GM06990 (cell line): ENCODE results near the gene SRMS.

Experiments used
- DNase-seq: peaks from one replicate; pipeline ENCODE4 v3.0.0-alpha.2; 2011; ENCODE audit not compliant: insufficient read length; ENCODE audit errors: extremely low read depth
- H3K27me3 ChIP-seq: replicated peaks from 2 replicates; pipeline ENCODE4 v1.6.0; 2011; ENCODE audit warnings: low read length; ENCODE audit not compliant: control insufficient read depth, insufficient read depth
- H3K36me3 ChIP-seq: 2 replicates; pipeline ENCODE4 v1.5.1; 2011; ENCODE audit warnings: low read length; ENCODE audit not compliant: control insufficient read depth, insufficient read depth
- H3K4me3 ChIP-seq: replicated peaks from 2 replicates; pipeline ENCODE4 v1.5.1; 2011; ENCODE audit warnings: low read depth, mild to moderate bottlenecking, control low read depth, low read length
- TF ChIP-seq, protein P1 (sequence below): IDR thresholded peaks from 2 replicates; pipeline ENCODE4 v1.5.1; 2011; ENCODE audit warnings: low read length, control low read depth, mild to moderate bottlenecking, inconsistent platforms; ENCODE audit not compliant: insufficient read depth, poor library complexity, severe bottlenecking

The SRMS gene

DNA sequence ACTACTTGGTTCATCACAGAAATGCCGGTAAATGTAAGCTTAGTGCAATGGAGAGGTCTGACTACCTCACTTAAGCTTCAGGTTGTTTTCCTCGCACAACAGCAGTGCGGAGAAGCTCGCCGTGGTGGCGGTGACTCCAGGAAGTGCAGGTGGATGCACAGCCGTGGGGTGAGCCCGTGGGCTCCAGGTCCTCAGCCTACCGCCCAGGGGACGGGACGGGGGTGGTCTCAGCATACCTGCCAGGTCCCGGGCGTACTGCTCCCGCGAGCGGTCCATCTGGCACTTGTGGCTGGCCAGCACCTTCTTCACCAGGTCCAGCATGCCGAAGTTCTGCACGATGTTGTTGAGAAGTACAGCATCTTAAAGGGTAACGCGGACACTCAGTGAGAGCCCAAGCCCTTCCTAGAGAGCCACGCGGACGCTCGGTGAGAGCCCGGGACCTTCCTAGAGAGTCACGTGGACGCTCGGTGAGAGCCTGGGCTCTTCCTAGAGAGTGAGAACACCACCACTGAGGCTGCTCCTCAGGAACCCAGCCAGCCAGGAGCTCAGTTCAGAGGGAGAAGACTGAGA is 44.3 kb upstream of the SRMS start:
- TF ChIP-seq, protein P1, sequence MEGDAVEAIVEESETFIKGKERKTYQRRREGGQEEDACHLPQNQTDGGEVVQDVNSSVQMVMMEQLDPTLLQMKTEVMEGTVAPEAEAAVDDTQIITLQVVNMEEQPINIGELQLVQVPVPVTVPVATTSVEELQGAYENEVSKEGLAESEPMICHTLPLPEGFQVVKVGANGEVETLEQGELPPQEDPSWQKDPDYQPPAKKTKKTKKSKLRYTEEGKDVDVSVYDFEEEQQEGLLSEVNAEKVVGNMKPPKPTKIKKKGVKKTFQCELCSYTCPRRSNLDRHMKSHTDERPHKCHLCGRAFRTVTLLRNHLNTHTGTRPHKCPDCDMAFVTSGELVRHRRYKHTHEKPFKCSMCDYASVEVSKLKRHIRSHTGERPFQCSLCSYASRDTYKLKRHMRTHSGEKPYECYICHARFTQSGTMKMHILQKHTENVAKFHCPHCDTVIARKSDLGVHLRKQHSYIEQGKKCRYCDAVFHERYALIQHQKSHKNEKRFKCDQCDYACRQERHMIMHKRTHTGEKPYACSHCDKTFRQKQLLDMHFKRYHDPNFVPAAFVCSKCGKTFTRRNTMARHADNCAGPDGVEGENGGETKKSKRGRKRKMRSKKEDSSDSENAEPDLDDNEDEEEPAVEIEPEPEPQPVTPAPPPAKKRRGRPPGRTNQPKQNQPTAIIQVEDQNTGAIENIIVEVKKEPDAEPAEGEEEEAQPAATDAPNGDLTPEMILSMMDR = no peak
- peaks cover 13% of the 10 kb centered on the region for H3K36me3 ChIP-seq

GRCh38 chr20:63591147-63591533 is 43.6 kb upstream of the SRMS start:
- TF ChIP-seq, protein P1 = no peak
- Histone ChIP-seq H3K4me3 (no peak overlapping the region), H3K27me3 (no peaks in the 10 kb centered on the region), H3K36me3 (peaks cover 10% of the 10 kb centered on the region)
- no peak for DNase-seq

More for the DNA sequence above, 44.3 kb upstream of the SRMS start:
- Histone ChIP-seq H3K27me3 (no peaks in the 10 kb centered on the region), H3K4me3 (no peak overlapping the region)
- no peak for DNase-seq

DNA sequence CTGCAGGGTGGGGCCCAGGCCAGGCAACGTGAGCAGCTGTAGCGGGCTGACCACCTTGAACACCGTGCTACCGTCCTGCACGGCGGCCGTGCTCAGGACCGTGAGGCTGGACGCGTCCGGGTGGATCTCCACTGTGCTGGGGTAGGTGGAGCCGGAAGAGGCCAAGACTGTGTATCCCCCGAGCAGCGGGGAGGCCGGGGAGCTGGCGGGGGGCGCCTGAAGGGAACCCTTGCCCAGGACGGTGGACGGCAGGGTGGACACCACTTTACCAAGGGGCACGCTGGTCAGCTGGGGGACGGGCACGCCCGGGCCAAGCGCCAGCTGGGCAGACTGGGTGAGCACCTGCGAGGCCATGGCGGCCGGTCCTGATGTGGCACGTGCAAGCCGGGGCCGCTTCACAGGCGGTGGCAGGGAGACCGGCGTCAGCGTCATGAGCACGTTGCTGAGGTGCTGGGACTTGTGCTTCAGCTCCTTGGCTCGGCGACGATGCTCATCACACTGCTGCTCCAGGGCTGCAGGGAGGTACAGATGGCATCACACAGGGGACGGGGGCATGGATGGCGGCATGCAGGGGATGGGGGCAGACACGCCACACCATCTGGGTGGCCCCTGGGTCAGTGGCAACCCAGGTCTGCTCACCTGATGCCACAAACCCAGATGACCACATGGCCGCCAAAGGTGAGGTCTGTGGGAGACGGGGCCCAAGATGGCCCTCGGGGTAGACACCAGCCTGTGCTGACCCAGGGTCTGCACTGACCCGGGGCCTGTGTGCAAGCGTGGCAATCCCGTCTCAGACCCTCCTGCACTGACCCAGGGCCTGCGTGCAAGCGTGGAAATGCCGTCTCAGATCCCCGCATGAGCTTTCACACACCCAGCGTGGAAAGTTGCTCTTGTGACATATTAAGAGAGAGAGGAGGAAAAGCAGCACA is 42.9 kb upstream of the SRMS start:
- Histone ChIP-seq H3K36me3 (peaks cover 10% of the 10 kb centered on the region), H3K27me3 (no peaks in the 10 kb centered on the region), H3K4me3 (no peak overlapping the region)
- DNase-seq = no peak
- TF ChIP-seq, protein P1 = no peak

GRCh38 chr20:63589261-63590217 is 42.0 kb upstream of the SRMS start:
- no peak for DNase-seq
- no peaks in the 10 kb centered on the region for H3K27me3 ChIP-seq
- no peak overlapping the region for H3K4me3 ChIP-seq
- H3K36me3 ChIP-seq = peaks cover 10% of the 10 kb centered on the region
- TF ChIP-seq, protein P1 = no peak

- Histone ChIP-seq H3K4me3 (no peak overlapping the region), H3K36me3 (peaks cover 10% of the 10 kb centered on the region), H3K27me3 (no peaks in the 10 kb centered on the region)
- TF ChIP-seq, protein P1 = no peak
- DNase-seq = no peak
Observed at GRCh38 chr20:63588641-63589041, 41.1 kb upstream of the SRMS start.
